DND-41 (cell line): ENCODE results near the gene ASIC1.

Experiments used
- ATAC-seq: fragments of 200-7000 bp; cut with Tn5 transposase; 3 replicates; pipeline ENCODE4 v1.9.1; 2021; ENCODE audit warnings: low read depth; ENCODE audit not compliant: insufficient read depth
- DNase-seq: peaks from one replicate; pipeline ENCODE4 v3.0.0-alpha.2; 2020
- H2AFZ ChIP-seq: 2 replicates; pipeline ENCODE4 v1.6.0; 2012; ENCODE audit warnings: low read depth, low read length
- H3K27ac ChIP-seq: 2 replicates; pipeline ENCODE4 v1.5.1; 2012; ENCODE audit warnings: low read length, inconsistent platforms
- H3K27me3 ChIP-seq: fragments of 200-600 bp; sonication (generic); 2 replicates; pipeline ENCODE4 v1.6.0; 2012; ENCODE audit warnings: low read length, mild to moderate bottlenecking, inconsistent platforms; ENCODE audit not compliant: insufficient read depth, poor library complexity
- H3K36me3 ChIP-seq: 2 replicates; pipeline ENCODE4 v1.5.1; 2012; ENCODE audit warnings: low read length, inconsistent platforms; ENCODE audit not compliant: insufficient read depth
- H3K4me1 ChIP-seq: 2 replicates; pipeline ENCODE4 v1.5.1; 2012; ENCODE audit warnings: mild to moderate bottlenecking, low read length; ENCODE audit not compliant: insufficient read depth
- H3K4me2 ChIP-seq: 2 replicates; pipeline ENCODE4 v1.6.0; 2012; ENCODE audit warnings: mild to moderate bottlenecking, moderate library complexity, low read length, inconsistent platforms; ENCODE audit not compliant: insufficient read depth
- H3K4me3 ChIP-seq, 2 experiments: fragments of 200-600 bp in 1 of 2; shearing (Covaris generic) in 1 of 2; 2 replicates each; pipeline ENCODE4 v1.5.1; 2012 to 2016; ENCODE audit warnings: inconsistent platforms in 2 of 2, low read length in 2 of 2, mild to moderate bottlenecking in 2 of 2, low read depth in 1 of 2, moderate library complexity in 1 of 2
- H3K79me2 ChIP-seq: 2 replicates; pipeline ENCODE4 v1.6.0; 2012; ENCODE audit warnings: low read length, inconsistent platforms; ENCODE audit not compliant: insufficient read depth
- H3K9ac ChIP-seq: 2 replicates; pipeline ENCODE4 v1.6.0; 2012; ENCODE audit warnings: low read depth, mild to moderate bottlenecking, inconsistent platforms, low read length, moderate library complexity
- H3K9me3 ChIP-seq: 2 replicates; pipeline ENCODE4 v1.5.1; 2012; ENCODE audit warnings: low read length, moderate library complexity, mild to moderate bottlenecking, inconsistent platforms; ENCODE audit not compliant: insufficient read depth, severe bottlenecking
- H4K20me1 ChIP-seq: 2 replicates; pipeline ENCODE4 v1.6.0; 2012; ENCODE audit warnings: low read length; ENCODE audit not compliant: insufficient read depth
- EZH2 ChIP-seq: IDR thresholded peaks from 3 replicates; pipeline ENCODE4 v1.6.1; 2012; ENCODE audit warnings: borderline replicate concordance, low read depth, mild to moderate bottlenecking, moderate library complexity, low read length, inconsistent platforms; ENCODE audit not compliant: severe bottlenecking
- TF ChIP-seq, protein P1 (sequence below): IDR thresholded peaks from 2 replicates; pipeline ENCODE4 v1.5.1; 2012; ENCODE audit warnings: borderline replicate concordance, low read length, moderate library complexity, mild to moderate bottlenecking; ENCODE audit not compliant: poor library complexity, severe bottlenecking; ENCODE audit errors: extremely low read depth

Gene ASIC1

DNA sequence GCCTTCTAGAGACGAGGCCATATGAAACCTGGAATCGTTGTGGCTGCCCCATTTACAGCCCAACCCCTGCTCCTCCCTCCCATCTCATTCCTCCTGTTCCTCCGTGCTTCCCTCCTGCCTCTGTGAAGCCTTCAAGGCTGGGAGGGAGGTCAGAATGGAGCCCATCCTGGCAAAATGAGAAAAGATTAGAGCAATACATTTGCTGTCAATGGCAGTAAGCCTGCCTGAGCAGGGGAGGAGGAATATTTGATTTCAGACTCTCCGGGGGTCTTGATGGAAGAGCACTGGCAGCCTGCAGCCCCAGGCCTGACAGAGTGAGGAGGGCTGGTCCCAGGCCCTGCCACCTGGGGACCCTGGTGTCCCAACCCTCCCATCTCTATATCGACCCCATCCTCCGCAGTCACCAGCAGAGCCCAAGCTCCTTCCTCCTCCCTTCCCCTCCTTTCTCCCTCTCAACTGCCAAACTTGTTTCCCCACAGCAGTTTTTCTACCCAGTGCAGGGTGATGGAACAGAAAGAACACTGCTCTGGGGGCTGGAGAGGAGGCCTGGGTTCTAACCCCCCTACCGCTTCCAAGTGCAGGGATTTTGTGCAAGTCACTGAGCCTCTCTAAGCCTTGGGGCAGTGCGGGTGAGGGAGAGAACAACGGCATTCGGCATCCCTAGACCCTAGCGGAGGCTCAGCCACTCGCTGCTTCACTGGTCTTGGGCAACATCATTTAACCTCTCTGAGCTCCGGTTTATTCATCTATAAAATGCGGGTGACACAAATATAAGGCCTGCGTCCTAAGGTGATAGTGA lies 16.1 kb upstream of the ASIC1 start:
- no peak overlapping the region for H2AFZ ChIP-seq
- H3K9ac ChIP-seq, result no peak overlapping the region
- H3K4me1 ChIP-seq, result no peaks in the 10 kb centered on the region
- no peaks in the 10 kb centered on the region for H3K79me2 ChIP-seq
- no peaks in the 10 kb centered on the region for H3K9me3 ChIP-seq
- DNase-seq, result no peak
- peaks cover 4% of the 10 kb centered on the region for H3K27me3 ChIP-seq
- no peak overlapping the region for H3K4me3 ChIP-seq
- no peaks in the 10 kb centered on the region for H3K36me3 ChIP-seq
- no peak overlapping the region for H3K4me2 ChIP-seq
- no peak for ATAC-seq
- TF ChIP-seq EZH2, result no peak
- TF ChIP-seq, protein P1, sequence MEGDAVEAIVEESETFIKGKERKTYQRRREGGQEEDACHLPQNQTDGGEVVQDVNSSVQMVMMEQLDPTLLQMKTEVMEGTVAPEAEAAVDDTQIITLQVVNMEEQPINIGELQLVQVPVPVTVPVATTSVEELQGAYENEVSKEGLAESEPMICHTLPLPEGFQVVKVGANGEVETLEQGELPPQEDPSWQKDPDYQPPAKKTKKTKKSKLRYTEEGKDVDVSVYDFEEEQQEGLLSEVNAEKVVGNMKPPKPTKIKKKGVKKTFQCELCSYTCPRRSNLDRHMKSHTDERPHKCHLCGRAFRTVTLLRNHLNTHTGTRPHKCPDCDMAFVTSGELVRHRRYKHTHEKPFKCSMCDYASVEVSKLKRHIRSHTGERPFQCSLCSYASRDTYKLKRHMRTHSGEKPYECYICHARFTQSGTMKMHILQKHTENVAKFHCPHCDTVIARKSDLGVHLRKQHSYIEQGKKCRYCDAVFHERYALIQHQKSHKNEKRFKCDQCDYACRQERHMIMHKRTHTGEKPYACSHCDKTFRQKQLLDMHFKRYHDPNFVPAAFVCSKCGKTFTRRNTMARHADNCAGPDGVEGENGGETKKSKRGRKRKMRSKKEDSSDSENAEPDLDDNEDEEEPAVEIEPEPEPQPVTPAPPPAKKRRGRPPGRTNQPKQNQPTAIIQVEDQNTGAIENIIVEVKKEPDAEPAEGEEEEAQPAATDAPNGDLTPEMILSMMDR, result no peak
- no peaks in the 10 kb centered on the region for H4K20me1 ChIP-seq
- no peak overlapping the region for H3K27ac ChIP-seq

DNA sequence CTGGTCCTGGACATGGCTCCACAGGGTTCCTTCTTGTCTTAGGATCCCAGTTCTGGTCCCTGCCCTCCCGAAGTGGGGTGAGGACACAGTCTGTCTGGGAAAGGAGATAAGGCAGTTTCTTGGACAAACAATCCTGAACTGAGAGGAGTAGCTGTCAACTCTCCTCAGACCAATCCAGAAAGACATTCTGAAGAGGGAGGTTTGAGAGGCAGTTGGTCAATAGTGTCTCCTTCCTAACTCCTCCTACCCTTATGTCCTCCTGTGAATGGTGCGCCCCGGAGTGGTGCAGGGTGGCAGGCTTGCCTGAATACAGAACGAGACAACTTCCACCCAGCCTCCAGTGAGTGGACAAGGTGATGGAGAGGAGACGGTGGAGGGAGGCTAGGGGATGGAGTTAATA lies 15.4 kb upstream of the ASIC1 start:
- H3K4me3 ChIP-seq, result no peak overlapping the region
- DNase-seq (no peak), ATAC-seq (no peak)
- H3K4me2 ChIP-seq, result no peak overlapping the region
- no peak overlapping the region for H3K9ac ChIP-seq
- H2AFZ ChIP-seq, result no peak overlapping the region
- H3K36me3 ChIP-seq, result no peaks in the 10 kb centered on the region
- no peak overlapping the region for H3K27ac ChIP-seq
- no peaks in the 10 kb centered on the region for H3K9me3 ChIP-seq
- H3K4me1 ChIP-seq, result no peaks in the 10 kb centered on the region
- H3K27me3 ChIP-seq, result peaks cover 4% of the 10 kb centered on the region
- TF ChIP-seq, protein P1, result no peak
- TF ChIP-seq EZH2, result no peak
- no peaks in the 10 kb centered on the region for H4K20me1 ChIP-seq
- no peaks in the 10 kb centered on the region for H3K79me2 ChIP-seq

DNA sequence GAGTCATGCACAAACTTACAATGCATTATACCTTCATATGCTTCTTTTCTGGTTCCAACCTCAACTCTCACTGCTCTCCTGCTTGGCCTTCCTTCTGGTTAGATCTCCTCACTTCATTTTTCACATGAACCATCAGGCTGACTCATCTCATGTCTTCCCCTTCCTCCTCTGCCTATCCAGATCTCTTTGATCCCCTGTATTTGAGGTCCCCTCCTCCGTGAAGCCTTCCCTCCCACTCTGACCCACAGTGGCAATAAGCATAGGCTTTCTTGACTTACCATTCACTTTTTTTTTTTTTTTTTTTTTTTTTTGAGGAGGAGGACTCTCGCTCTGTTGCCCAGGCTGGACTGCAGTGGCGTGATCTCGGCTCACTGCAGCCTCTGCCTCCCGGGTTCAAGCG lies 14.7 kb upstream of the ASIC1 start:
- TF ChIP-seq, protein P1, result no peak
- TF ChIP-seq EZH2, result no peak
- no peak overlapping the region for H2AFZ ChIP-seq
- ATAC-seq (no peak), DNase-seq (no peak)
- H3K4me3 ChIP-seq, result no peak overlapping the region
- no peaks in the 10 kb centered on the region for H3K79me2 ChIP-seq
- H3K27me3 ChIP-seq, result peaks cover 4% of the 10 kb centered on the region
- no peak overlapping the region for H3K27ac ChIP-seq
- no peak overlapping the region for H3K9ac ChIP-seq
- H4K20me1 ChIP-seq, result no peaks in the 10 kb centered on the region
- no peak overlapping the region for H3K4me2 ChIP-seq
- H3K36me3 ChIP-seq, result no peaks in the 10 kb centered on the region
- H3K9me3 ChIP-seq, result no peaks in the 10 kb centered on the region
- no peaks in the 10 kb centered on the region for H3K4me1 ChIP-seq

DNA sequence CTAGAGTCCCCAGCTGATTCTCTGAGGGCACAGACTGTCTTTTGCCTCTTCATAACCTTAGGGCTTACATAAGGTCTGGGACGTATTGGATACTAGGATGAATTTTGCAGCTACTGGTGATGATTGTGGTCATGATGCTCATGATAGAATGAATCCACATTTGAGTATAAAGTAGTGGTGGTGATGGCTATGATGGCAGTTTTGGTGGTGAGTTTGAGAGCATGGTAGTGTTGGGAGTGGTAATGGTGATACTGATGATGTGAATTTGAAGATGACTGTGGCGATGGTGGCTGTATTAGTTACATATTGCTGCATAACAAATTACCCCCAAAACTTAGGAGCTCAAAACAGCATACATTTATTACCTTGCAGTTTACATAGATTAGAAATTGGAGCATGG lies 14.1 kb upstream of the ASIC1 start:
- Histone ChIP-seq H3K27ac (no peak overlapping the region), H3K4me3 (no peak overlapping the region), H3K9ac (no peak overlapping the region), H3K79me2 (no peaks in the 10 kb centered on the region), H3K4me2 (no peak overlapping the region), H3K9me3 (no peaks in the 10 kb centered on the region), H2AFZ (no peak overlapping the region), H4K20me1 (no peaks in the 10 kb centered on the region), H3K27me3 (peaks cover 4% of the 10 kb centered on the region), H3K36me3 (no peaks in the 10 kb centered on the region), H3K4me1 (no peaks in the 10 kb centered on the region)
- no peak for ATAC-seq
- no peak for DNase-seq
- TF ChIP-seq, protein P1, result no peak
- no peak for TF ChIP-seq EZH2
